ENCODE measurements around the gene PRM3. TPM values are rescaled to one million over a fixed set of nuclear protein-coding genes. Genes with fewer than 3 reads are reported as not detected.

The PRM3 gene
- total and polyA plus RNA-seq, 2 of the 8 experiments (the other 6 are each of a cell fraction or from before 2014, with no cell fraction given): not detected

GRCh38 chr16:11241480-11242204 lies 31.8 kb downstream of the PRM3 start:
- H4K5ac ChIP-seq (ENCODE audit: insufficient read length, low read depth, low read length): no peak overlapping the region
- TF ChIP-seq CEBPB (IDR thresholded peaks at IDR 0.05; ENCODE audit: low read depth, low read length) (no peak), EZH2 (IDR thresholded peaks at IDR 0.05; ENCODE audit: low read depth, low read length, severe bottlenecking) (no peak), CTCF (IDR thresholded peaks at IDR 0.05; ENCODE audit: control extremely low read depth in 1 of 3, insufficient read depth in 1 of 3, low read depth in 1 of 3, low read length in 3 of 3) (no peak), CTBP2 (IDR thresholded peaks at IDR 0.05; ENCODE audit: borderline replicate concordance, insufficient read depth, insufficient read length, low read length) (no peak), E2F6 (IDR thresholded peaks at IDR 0.05) (no peak), ATF2 (IDR thresholded peaks at IDR 0.05; ENCODE audit: low read length) (no peak)

More at GRCh38 chr16:11241480-11242204, 31.8 kb downstream of the PRM3 start:
- no peak overlapping the region for H3K23ac ChIP-seq (ENCODE audit: insufficient read length)
- H4K20me1 ChIP-seq (replicated peaks in 1 of 2; ENCODE audit: control insufficient read depth in 1 of 2, insufficient read depth in 2 of 2, low read length in 2 of 2): no peaks in the 10 kb centered on the region
- no peak overlapping the region for H2BK12ac ChIP-seq (ENCODE audit: low read depth, low read length)
- H3K79me1 ChIP-seq (ENCODE audit: low read depth, low read length): no peaks in the 10 kb centered on the region
- no peak overlapping the region for H4K91ac ChIP-seq (replicated peaks; ENCODE audit: insufficient read length, low read length)
- DNase-seq (ENCODE audit: low read depth in 1 of 2, low spot score in 2 of 2) (no peak), FAIRE-seq (no peak)
- no peak overlapping the region for H2BK120ac ChIP-seq (replicated peaks; ENCODE audit: low read depth, low read length)
- no peaks in the 10 kb centered on the region for H3K27me3 ChIP-seq (replicated peaks in 1 of 4; ENCODE audit: control insufficient read depth in 3 of 4, extremely low read depth in 1 of 4, insufficient read depth in 3 of 4, low read length in 3 of 4)
- H2BK15ac ChIP-seq (ENCODE audit: low read length): peak overlapping the region; percentile 88; the same call in 1 of the 2 replicates
- H3K79me2 ChIP-seq (ENCODE audit: control insufficient read depth in 1 of 2, insufficient read depth in 2 of 2, low read length in 2 of 2): no peaks in the 10 kb centered on the region
- H3K18ac ChIP-seq (ENCODE audit: extremely low read depth, low read length): no peak overlapping the region
- no peak overlapping the region for H3K14ac ChIP-seq (ENCODE audit: insufficient read length)
- CTCF ChIA-PET (ENCODE audit: partially characterized antibody): interaction anchor here (0.7 to 1.6 kb wide), 6 partner anchors 8 to 130 kb away, joined by 3 to 5 read pairs (median 4); partner anchors contain the start of gene SOCS1
- H3K4ac ChIP-seq (replicated peaks; ENCODE audit: insufficient read length, low read depth, low read length): no peak overlapping the region
- no peak overlapping the region for H3K4me2 ChIP-seq (ENCODE audit: insufficient read depth in 1 of 2, low read depth in 2 of 2, low read length in 2 of 2)
- no peak overlapping the region for H2BK20ac ChIP-seq (ENCODE audit: low read length)
- 90% methylated on average over 5 of the region's 5 CpGs; no CpG with 5 or more reads in 1 of the 2 experiments for WGBS, 2 experiments (ENCODE audit: extremely low coverage in 1 of 2, insufficient coverage in 1 of 2, insufficient read length in 1 of 2, insufficient replicate concordance in 2 of 2, low coverage in 1 of 2, low lambda C conversion rate in 2 of 2, missing lambda C conversion rate in 1 of 2)
- H3K9me3 ChIP-seq (ENCODE audit: insufficient read depth in 2 of 2, low read depth in 1 of 2, low read length in 1 of 2): 0 out of 4 replicates have a peak, but pooled peaks cover 0 to 3% of the 10 kb centered on the region in 2 experiments
- H3K27ac ChIP-seq (ENCODE audit: low read depth, low read length): no peak overlapping the region
- H4K8ac ChIP-seq (ENCODE audit: extremely low read depth, insufficient read depth, low read length): no peak overlapping the region
- H3K36me3 ChIP-seq (ENCODE audit: control insufficient read depth in 2 of 4, insufficient read depth in 4 of 4, low read length in 3 of 4): no peaks in the 10 kb centered on the region
- peaks cover 0 to 6% (median 3%) of the 10 kb centered on the region in 4 experiments; a peak in 2 of 7 replicates for H3K4me1 ChIP-seq (replicated peaks in 1 of 4; ENCODE audit: control insufficient read depth in 3 of 4, insufficient read depth in 4 of 4, low read length in 3 of 4)
- no peak overlapping the region for H3K56ac ChIP-seq (replicated peaks; ENCODE audit: insufficient read length, low read depth, low read length)
- H3K23me2 ChIP-seq (ENCODE audit: low read depth, low read length): no peaks in the 10 kb centered on the region; the same call in 1 of the 2 replicates
- no peak overlapping the region for H2AFZ ChIP-seq (ENCODE audit: low read length)
- H3K4me3 ChIP-seq (ENCODE audit: extremely low read depth in 1 of 4, insufficient read depth in 2 of 4, low read depth in 3 of 4, low read length in 4 of 4): no peak overlapping the region
- H2AK5ac ChIP-seq (ENCODE audit: low read depth, low read length): no peak overlapping the region
- H3K9ac ChIP-seq (replicated peaks in 1 of 4; ENCODE audit: extremely low read depth in 1 of 4, low read depth in 3 of 4, low read length in 3 of 4): no peak overlapping the region
- H2BK5ac ChIP-seq (ENCODE audit: low read depth, low read length): no peak overlapping the region
- POLR2A ChIA-PET (ENCODE audit: partially characterized antibody): interaction anchor here (1.2 to 3.5 kb wide), 4 partner anchors 8 to 15 kb away, joined by 4 to 21 read pairs (median 8); no protein-coding TSS in a partner anchor
